DMS 273 treated with DMSO at 0.1 percent for 48 hours (cell line): ENCODE measurements around the gene MAD1L1.

Experiments used
- DNase-seq: peaks from one replicate; lab custom pipeline; 2025; lab: John Stamatoyannopoulos, UW

MAD1L1 gene

GRCh38 chr7:2200584-2200980, 32.2 kb downstream of the MAD1L1 start:
- no peak for DNase-seq

- no peak for DNase-seq
Observed at GRCh38 chr7:2199956-2200583, 32.7 kb downstream of the MAD1L1 start.

- no peak for DNase-seq
Observed at GRCh38 chr7:2199528-2199927, 33.2 kb downstream of the MAD1L1 start.

- DNase-seq, result no peak
Observed at GRCh38 chr7:2198760-2199159, 34.0 kb downstream of the MAD1L1 start.

- no peak for DNase-seq
Observed at GRCh38 chr7:2198206-2198605, 34.5 kb downstream of the MAD1L1 start.

GRCh38 chr7:2197436-2198155, 35.1 kb downstream of the MAD1L1 start:
- DNase-seq, result no peak

GRCh38 chr7:2196381-2197378, 36.1 kb downstream of the MAD1L1 start:
- DNase-seq, result no peak

GRCh38 chr7:2195400-2196246, 37.1 kb downstream of the MAD1L1 start:
- DNase-seq, result peak; percentile 95

GRCh38 chr7:2193575-2194305, 39.0 kb downstream of the MAD1L1 start:
- no peak for DNase-seq

- DNase-seq, result no peak
Observed at GRCh38 chr7:2192831-2193534, 39.8 kb downstream of the MAD1L1 start.

- no peak for DNase-seq
Observed at GRCh38 chr7:2191016-2191415, 41.7 kb downstream of the MAD1L1 start.

- no peak for DNase-seq
Observed at GRCh38 chr7:2190531-2190930, 42.2 kb downstream of the MAD1L1 start.

GRCh38 chr7:2186166-2186565, 46.6 kb downstream of the MAD1L1 start:
- no peak for DNase-seq

- no peak for DNase-seq
Observed at GRCh38 chr7:2185715-2186114, 47.0 kb downstream of the MAD1L1 start.

GRCh38 chr7:2182461-2182860, 50.3 kb downstream of the MAD1L1 start:
- DNase-seq, result no peak

- no peak for DNase-seq
Observed at GRCh38 chr7:2181077-2181854, 51.5 kb downstream of the MAD1L1 start.

- DNase-seq, result no peak
Observed at GRCh38 chr7:2180081-2180480, 52.7 kb downstream of the MAD1L1 start.

- DNase-seq, result no peak
Observed at GRCh38 chr7:2175514-2175913, 57.2 kb downstream of the MAD1L1 start.

GRCh38 chr7:2175091-2175490, 57.7 kb downstream of the MAD1L1 start:
- DNase-seq, result no peak
